NT2/D1 (cell line): ENCODE results near the gene CCR6.

ENCODE experiments used
- SUZ12 ChIP-seq: IDR thresholded peaks from 2 replicates; pipeline ENCODE4 v1.6.1; 2011; ENCODE audit not compliant: insufficient read length, insufficient read depth; ENCODE audit errors: extremely low read depth
- YY1 ChIP-seq: IDR thresholded peaks from 2 replicates; pipeline ENCODE4 v1.6.1; 2011; ENCODE audit not compliant: insufficient read length, insufficient read depth
- ZNF274 ChIP-seq: IDR thresholded peaks from 2 replicates; pipeline ENCODE4 v1.6.1; 2011; ENCODE audit warnings: mild to moderate bottlenecking, low read depth, low read length

DNA sequence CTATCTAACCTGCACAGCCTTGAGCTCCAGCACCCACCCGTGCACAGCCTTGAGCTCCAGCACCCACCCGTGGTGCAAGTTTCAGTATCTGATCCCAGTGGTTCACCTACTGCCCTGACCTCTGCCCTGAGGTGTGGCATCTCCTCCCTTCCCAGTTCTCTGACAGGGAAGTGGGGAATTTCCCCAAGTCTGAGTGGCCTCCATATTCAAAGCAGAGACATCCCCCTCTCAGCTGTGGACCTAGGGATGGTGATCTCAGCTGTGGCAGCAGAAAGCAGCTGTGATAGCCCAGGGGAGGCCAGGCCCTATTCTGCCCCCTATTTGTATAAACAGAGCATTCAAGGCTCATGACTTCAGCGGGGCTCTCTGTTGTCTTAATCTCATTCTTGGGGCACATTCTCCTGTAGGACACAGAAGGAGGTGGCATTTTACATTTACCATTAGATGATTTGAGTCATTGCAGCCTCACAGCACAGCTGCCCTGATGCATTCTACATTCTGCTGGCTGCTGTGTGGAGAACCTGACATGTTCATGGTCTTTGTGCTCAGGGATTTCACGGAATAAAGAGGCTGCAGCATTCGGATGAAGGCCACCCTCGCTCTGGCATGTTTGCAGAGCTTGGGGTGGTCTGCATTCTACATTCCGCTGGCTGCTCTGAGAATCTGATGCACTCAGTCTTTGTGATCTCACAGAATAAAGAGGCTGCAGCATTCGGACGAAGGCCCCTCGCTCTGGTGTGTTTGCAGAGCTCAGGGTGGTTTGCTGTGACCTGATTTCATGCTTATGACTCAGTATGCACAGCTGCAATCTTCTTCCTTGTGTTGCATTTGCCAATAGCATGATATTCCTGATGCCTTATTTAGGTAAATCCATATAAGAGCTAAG is 17.9 kb downstream of the CCR6 start:
- no peak for TF ChIP-seq YY1
- no peak for TF ChIP-seq SUZ12
- TF ChIP-seq ZNF274: no peak
